ENCODE measurements around the gene CCL27.
"Not testable (repeated sequence)": the region's sequence is repeated elsewhere in the genome, so short reads cannot be mapped to it uniquely, and the experiment has no call there.

The CCL27 gene

DNA sequence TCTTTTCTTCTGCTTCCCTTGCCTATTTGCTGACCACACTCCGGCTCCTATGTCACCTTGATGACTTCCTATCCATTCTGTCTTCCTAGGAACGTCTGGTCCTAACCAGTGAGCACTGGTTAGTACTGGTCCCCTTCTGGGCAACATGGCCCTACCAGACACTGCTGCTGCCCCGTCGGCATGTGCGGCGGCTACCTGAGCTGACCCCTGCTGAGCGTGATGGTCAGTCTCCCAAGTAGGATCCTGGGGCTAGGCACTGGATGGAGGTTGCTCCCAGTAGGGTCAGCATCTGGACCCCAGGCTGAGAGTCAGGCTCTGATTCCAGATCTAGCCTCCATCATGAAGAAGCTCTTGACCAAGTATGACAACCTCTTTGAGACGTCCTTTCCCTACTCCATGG, 13.8 kb downstream of the CCL27 start:
- DNase-seq = no peak

DNA sequence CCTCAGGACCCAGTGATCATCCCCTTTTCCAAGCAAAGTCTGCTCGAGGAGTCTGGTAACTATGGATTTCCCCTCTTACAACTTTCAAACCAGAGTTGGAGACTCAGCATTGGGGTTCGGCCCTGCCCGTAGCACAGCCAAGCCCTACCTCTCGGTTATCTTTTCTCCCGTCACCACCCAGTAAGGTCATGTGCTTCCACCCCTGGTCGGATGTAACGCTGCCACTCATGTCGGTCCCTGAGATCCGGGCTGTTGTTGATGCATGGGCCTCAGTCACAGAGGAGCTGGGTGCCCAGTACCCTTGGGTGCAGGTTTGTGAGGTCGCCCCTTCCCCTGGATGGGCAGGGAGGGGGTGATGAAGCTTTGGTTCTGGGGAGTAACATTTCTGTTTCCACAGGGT, 14.8 kb downstream of the CCL27 start:
- DNase-seq = no peak

DNA sequence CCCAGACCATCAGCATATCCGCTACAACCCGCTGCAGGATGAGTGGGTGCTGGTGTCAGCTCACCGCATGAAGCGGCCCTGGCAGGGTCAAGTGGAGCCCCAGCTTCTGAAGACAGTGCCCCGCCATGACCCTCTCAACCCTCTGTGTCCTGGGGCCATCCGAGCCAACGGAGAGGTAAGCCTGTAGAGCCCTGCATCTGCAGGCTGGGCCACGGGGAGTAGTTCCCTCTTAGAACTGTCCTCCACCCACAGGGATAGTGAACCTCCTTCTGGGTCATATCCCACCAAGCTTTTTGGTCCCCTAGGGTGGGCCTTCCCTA, 15.4 kb downstream of the CCL27 start:
- no peak for DNase-seq

DNA sequence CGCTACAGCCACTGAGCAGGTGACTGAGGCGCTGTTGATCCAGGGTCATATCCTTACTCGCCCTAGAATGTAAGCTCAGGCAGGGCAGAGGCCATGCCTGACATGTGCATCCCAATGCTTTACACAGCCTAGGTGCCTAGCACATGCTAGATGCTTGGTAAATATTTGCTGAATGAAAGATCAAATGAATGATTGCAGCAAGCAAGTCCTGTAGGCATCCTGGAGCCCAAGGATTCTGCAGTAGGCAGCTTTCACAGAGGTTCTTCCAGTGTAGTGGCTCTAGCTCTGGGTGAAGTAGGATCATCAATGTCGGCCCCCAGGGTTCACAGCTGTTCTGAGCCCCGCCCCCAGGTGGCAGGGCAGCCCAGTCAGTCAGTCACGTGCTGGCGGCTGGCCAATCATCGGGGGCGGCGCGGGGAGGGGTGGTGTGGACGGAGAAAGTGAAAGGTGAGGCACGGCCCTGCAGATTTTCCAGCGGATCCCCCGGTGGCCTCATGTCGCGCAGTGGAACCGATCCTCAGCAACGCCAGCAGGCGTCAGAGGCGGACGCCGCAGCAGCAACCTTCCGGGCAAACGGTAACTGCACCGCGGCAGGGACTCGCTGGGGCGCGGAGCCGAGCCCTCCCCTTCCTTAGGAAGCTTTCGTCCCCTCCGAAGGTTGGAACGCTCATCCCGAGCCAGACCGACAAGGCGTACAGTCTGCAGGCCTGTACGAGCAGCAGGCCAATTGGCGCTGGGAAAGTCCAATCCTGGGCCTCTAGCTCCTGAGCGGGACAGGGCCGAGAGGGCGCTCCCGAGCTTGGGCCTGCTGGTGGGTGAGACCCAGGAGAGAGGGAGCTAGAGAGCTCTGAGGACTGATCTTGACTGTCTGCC, 16.0 kb downstream of the CCL27 start, which contains the start of gene GALT:
Gene GALT (plus strand): TSS at position 465 of the 873 bp plus-strand sequence. CDS start 30 bp downstream, at position 495.
- peak; percentile 99 for DNase-seq

DNA sequence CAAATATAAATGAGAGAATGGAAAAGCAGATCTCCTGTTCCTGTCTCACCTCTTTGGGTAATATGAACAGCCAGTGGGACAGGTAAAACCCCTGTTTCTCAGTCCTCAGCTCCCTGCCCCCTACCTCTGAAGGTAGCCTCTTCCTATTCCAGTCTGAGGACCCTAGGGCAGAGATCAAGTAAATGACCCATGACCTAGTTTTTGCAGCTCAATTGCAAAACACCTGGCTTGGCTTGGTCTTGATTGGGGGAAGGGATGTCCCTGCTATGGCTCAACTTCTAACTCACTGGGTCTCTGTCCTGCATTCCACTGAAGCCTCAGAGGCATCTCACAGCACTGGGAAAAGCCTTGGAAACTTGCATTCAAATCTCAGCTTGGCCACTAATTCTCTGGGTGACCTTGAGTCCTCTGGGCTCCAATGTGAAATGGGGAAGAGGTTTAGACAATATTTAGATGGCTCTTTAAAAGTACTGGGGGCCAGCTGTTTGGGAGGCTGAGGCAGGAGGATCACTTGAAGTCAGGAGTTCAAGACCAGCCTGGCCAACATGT, 17.6 kb downstream of the CCL27 start:
- no peak for DNase-seq

DNA sequence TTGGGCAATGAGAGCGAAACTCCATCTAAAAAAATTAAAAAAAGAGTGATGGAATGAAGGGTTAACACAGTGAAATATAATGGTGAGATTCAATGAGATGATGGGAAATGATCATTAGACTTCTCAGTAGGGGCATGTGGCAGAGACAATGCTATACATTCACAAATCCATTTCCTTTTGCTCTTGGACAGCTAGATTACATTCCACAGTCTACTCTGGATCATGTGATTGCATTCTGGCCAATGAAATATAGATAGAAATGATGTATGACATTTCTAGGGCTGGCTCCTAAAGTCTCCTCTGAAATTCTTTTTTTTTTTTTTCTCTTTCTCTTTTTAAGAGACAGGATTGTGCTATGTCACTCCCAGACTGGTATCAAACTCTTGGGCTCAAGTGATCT, 19.8 kb downstream of the CCL27 start:
- no peak for DNase-seq

DNA sequence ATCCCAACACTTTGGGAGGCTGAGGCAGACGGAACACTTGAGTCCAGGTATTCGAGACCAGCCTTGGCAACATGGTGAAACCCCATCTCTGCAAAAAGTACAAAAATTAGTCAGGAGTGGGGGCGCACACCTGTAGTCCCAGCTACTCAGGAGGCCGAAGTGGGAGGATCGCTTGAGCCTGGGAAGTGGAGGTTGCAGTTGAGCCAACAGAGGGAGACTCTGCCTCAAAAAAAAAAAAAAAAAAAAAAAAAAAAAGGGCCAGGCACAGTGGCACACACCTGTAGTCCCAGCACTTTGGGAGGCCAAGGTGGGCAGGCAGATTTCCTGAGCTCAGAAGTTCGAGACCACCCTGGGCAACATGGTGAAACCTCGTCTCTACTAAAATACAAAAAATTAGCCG, 23.1 kb downstream of the CCL27 start:
- DNase-seq = not testable (repeated sequence)

DNA sequence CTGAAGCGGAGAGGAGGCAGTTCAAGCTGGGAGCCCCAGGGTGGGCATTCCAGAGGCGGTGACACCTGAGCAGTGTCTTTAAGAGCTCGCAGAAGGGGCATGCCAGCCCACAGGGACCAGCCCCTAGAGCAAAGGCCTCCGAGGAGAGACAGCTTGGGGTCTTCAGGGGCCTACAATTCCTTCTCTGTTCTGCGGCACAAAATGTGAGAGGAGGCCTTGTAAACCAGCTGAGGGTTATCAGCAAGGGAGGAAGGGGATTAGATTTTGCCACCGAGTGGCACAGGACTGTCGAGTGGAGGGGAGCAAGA, 24.4 kb downstream of the CCL27 start:
- no peak for DNase-seq

DNA sequence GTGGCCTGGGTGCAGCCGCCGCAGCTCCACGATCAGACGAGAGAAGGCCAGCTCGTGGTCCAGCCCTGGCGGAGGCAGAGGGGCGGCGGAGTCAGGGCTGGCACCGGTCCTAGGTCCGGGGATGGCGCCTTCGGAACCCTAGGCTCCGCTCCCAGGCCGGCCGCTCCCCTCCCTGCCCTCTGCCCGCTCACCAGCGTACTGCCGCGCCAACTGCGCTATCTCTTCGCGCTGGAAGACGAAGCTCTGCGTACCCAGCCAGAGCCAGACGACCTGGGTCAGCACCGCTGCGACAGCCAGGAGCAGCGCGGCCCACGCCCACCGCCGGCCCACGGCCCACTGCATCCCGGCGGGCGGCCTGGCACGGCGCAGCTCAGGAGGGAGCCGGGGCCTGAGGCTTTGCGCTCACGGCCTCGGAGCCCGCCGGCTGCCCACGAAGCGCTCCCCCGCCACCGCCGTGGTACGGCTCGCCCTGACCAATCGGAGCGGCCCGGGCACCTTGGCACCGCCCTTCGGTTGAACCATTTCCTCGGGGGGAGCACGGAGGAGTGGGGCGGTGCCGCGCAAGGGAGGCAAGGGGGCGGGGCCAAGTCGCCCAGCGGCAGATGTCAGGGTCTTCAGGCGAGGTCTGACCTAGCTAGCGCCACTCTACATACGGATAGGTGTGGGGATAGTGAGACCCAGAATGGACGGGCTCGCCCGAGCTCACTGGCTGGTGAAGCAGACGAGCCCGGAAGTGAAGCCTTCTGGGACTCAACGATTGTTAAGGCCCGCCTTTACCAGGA, 24.9 kb downstream of the CCL27 start, which contains the start of gene SIGMAR1:
Gene SIGMAR1 (minus strand): TSS at position 432 of the 782 bp plus-strand sequence. CDS start 90 bp downstream, at position 342.
- peak; percentile 97 to 98 for DNase-seq

DNA sequence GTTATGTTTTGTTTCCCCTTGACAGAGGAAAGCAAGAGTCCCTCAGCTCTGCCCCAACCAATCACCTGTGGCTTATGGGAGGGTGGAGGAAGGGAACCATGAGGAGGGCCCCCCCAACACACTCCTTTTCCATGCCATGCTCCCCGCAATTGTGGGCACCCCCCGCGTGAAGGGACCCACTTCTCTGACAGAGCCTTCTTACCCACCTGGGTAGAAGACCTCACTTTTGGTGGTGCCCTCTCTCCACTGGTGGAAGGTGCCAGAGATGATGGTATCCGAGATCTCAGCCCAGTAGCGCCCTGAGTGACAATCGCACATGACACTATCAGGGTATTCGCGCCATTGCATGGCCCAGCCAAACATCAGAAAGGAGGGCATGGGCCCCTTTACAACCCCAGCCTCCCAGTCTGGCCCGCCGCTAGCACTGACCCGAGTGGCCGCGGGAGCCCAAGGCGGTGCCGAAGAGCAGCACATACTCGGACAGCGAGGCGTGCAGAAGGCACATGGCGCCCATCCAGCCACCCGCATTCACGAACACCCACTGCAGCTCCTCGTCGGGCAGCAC, 25.6 kb downstream of the CCL27 start:
- peak in 1 of 2 experiments; percentile 58 for DNase-seq

DNA sequence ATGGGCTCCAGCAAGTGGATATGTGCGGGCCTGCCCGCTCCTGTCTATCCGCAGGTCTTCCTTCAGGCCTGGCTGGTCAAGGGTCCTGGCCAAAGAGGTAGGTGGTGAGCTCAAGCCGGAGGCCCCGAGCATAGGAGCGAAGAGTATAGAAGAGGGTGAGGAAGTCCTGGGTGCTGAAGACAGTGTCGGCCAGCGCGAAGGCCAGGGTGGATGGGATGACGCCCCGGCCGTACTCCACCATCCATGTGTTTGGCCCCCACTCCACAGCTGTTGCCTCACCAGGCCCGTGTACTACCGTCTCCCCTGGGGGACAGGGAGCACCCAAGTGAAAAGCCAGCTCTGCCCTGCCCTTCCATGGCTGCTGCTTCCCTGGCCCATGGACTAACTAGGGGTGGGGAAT, 26.9 kb downstream of the CCL27 start:
- no peak for DNase-seq

DNA sequence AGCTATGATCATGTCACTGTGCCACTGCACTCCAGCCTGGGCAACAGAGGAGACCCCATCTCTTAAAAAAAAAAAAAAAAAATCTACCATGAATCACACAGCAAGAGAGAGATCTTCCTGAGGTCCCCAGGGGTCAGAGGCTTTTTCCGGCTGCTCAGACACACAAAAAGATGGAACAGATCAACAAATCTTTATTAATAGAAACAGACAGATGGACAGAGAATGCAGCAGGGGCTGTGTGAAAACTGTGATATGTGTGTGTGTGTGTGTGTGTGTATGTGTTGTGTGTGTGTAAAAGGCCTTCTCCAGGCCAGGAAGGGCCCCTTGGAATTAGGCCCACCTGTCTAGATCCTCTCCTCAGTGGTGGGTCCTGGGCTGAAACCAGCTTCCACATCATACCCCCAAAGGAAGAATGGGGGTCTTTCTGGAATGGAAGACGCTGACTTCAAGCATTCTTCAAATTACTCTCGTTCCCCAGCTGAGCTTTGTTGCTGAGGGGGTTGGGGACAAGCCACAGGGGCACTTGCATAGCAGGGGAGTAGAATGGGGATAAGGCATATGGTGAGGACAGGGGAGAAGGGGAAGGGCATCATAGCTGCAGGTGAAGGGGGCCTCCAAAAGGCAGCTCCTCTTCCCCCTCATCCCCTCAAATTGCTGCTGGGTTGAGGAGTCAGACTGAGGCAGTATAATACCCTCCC, 27.8 kb downstream of the CCL27 start:
- DNase-seq = no peak

DNA sequence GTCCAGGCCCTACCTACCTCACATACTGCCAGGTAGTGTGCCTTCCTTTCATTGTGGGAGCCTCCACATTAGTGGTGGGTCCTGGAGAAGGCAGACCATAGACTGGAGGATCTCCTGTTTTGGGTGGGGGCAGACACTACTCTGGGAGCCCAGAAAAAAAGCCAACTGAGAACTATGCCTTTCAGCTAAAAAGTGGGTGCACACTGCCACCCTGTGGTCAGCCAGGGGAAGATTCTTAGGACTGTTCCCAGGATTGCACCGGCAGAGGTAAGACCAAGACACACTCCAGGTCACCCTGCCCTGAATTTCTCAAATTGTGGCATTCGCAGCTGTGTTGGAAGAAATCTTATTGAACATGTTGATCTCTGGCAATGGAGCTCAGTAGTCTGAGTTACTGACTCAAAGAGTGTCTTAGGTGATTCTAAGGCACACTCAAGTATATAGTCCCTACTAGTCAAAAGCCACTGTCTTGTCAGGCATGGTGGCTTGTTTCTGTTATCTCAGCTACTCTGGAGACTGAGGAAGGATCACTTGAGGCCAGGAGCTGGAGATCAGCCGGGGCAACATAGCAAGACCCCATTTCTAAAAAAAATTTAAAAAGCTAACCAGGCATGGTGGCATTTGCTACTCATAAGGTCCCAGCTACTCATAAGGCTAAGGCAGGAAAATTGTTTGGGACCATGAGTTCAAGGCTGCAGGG, 28.5 kb downstream of the CCL27 start:
- DNase-seq = peak; percentile 78 to 83

DNA sequence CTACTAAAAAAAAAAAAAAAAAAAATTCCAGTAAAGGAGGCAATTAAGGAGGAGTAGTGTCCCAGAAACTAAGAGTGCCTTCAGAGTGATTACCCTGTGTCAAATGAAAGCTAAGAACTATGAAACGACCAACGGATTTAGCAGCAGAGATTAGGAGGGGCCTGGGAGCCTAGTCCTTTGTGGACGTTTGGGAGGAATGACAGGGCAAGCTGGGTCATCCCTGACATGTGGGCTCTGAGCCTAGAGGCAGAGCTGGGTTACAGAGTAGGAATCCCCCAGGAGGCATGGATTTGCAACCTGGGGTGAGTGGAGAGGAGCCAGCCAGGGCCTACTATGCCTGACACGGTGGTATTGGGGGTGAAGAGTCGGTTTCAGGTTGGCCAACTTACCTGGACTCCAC, 29.3 kb downstream of the CCL27 start:
- no peak for DNase-seq

DNA sequence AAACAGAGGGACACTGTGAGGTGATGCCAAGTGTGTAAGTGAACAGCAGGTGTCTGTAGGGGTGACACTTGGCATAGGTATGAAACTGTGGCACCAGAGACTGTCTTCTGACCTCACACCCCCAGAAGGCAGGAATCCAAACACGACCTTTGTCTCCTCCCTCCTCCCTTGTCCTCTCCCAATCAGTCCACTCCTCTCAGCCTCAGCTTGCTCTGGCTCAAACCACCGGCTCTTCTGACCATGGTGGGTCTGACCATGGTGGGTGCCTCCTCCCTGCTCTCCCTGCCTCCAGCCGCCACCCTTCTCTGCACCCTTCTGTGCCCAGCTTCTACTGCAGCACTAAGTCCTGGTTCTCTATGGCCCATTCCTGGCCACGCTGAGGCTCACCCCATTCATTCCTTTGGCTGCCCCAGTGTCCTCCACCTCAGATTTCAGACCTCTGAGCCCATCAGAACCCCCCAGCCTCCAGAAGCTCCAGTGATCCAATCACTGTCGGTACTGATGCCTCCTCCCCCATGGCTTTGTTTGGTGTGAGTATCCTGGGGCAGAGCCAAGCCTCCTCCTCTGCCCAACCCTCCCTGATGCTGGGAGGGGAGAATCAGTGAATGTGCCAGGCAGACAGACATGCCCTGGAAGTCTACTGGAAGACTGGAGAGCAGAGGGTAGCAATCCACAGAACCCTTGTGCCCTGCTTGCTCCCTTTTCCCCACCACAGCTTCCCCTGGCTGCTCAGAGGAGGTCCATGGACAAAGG, 31.9 kb downstream of the CCL27 start:
- no peak for DNase-seq

DNA sequence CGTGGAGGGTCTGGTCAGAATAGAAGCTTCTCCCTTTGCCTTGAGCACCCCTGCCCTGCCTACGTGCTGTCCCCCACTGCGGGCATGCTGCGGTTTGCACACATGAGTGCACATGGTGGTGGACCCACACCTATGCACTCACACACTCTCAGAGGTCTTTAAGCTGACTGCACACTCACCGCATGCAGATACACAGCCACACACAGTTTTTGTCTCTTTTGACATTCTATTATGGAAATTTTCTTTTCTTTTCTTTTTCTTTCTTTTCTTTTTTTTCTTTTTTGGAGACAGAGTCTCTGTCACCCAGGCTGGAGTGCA, 33.0 kb downstream of the CCL27 start:
- no peak for DNase-seq

DNA sequence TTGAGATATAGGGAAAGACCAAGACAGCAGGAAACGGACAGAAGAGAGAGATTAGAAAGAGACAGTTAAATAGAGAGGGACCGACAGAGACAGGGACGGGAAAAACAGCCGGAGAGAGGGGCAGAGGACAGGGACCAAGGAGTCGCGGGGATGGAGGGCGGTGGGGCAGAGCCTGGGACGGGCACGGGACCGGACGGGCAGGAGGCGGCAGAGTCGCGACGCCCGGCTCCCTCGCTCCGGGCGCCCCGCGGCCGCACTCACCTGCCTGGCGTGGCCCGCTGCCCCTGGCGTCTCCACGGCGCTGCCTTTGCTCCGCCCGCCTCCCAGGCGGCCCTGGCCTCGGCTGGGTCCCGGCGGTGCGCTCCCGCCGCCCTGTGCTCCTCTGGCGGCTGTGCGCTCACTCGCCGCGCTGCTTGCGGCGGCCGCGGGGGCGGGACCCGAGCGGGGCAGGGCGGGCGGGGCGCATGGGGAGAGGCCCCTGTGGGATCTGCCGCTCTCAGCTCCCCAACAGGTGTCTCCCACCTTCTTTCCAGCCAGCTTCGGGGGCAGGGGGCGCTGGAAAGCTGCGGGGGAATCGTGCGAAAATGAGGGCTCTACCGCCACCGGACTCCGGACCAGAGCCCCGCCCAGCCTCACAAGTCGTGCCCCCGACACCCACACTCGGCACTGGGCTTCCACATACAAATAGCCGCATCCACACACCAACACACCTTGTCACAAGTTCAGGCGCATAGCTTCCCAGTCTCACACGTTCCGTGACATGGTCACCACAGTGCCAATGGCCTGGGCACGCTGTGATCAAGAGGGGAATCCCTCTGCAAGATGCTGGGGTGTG, 33.6 kb downstream of the CCL27 start, which contains the start of gene ARID3C:
Gene ARID3C (minus strand): TSS at position 411 of the 835 bp plus-strand sequence. CDS start 1,052 bp downstream, outside the sequence.
- peak; percentile 46 to 64 for DNase-seq

DNA sequence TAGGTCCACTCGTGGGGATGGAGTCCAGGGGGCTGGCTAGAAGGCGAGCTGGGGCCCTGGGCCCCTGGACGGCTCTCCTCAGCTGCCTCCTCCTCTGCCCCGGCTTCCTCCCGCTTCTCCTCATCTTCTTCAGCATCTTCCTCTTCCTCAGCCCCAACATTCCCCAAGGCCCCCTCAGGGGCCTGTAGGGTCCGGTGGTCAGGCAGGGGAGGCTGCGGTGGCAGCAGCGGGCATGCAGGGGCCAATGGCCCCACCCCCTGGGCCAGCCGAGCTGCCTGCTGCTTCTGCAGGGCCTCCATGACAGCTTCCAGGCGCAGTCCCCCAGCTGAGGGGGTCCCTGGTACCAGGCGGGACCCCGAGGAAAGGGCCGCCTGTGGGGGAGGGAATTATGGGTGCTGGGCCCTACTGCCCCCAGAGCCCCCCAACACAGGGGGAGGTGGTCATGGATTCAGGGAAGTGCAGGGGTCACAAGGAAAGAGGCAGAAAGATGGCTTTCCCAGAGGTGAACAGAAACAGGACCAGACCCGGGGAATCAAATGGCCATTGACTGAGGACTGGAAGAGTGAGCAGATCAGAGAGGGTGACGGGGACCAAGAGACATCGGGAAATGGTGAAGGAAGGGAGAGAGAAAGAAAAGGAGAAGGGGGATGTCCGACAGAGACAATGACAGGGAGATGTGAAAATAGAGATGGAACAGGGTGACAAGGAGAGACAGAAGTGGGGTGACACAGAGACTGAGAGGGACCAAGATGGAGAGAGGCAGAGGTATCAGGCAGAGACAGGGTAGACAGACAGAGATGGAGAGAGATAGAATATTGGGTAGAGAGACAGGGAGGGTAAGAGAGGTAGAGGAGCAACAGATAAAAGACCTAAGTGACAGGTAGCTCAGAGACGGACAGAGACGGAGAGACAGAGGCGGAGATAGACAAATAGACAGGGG, 34.5 kb downstream of the CCL27 start:
- DNase-seq = no peak

DNA sequence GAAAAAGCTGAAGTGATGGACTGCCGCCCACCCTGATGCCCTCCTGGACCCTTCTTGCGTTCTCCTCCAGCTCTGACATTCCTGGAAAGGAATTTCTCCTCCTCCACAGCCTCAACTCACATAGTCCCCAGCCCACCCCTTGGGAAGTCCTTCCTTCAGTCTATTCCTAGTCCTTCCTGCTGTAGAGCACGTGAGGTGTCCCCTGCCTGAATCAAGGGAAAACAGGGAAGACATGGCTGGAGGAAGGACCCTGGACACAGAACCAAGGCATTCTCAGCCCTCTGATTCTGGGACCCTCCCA, 37.3 kb downstream of the CCL27 start:
- DNase-seq = no peak
